Thyroid gland (tissue), 4 donors: Measurements from ENCODE around the gene CNBD2. TPM values are rescaled to one million over a fixed set of nuclear protein-coding genes. Genes with fewer than 3 reads are reported as not detected.

Source experiments
- DNase-seq, 2 donors: peaks; one replicate each; pipeline ENCODE4 v3.0.0-alpha.2; 2019
- H3K27ac ChIP-seq, 3 donors: fragments of 200-600 bp; sonication (generic); 1 replicate in 2 of 3; 2 replicates in 1 of 3; pipeline ENCODE4 v1.5.1; 2016 to 2019; ENCODE audit warnings: mild to moderate bottlenecking in 1 of 3, moderate library complexity in 1 of 3
- H3K27me3 ChIP-seq: fragments of 200-600 bp; sonication (generic); one replicate; pipeline ENCODE4 v1.5.1; 2019
- H3K36me3 ChIP-seq, 2 donors: fragments of 200-600 bp; sonication (generic); one replicate each; pipeline ENCODE4 v1.5.1; 2016 to 2019
- H3K4me1 ChIP-seq, 2 donors: fragments of 200-600 bp; sonication (generic); one replicate each; pipeline ENCODE4 v1.5.1; 2017 to 2019
- H3K4me3 ChIP-seq, 3 donors: fragments of 200-600 bp; sonication (generic); replicated peaks in 1 of 3; 1 replicate in 2 of 3; 2 replicates in 1 of 3; pipeline ENCODE4 v1.5.1; 2016; ENCODE audit warnings: mild to moderate bottlenecking in 1 of 3
- H3K9me3 ChIP-seq: fragments of 200-600 bp; sonication (generic); one replicate; pipeline ENCODE4 v1.5.1; 2017
- CTCF ChIP-seq, 6 experiments: fragments of 200-600 bp in 3 of 6; fragments of 450-650 bp in 3 of 6; sonication (generic) in 3 of 6; IDR thresholded peaks; one replicate each; pipeline ENCODE4 v1.5.1; 2016 to 2019; ENCODE audit warnings: antibody characterized with exemption in 6 of 6, mild to moderate bottlenecking in 2 of 6, inconsistent platforms in 1 of 6, moderate library complexity in 1 of 6
- POLR2A ChIP-seq, 2 donors: fragments of 450-650 bp; IDR thresholded peaks; one replicate each; pipeline ENCODE4 v1.6.1; 2017; ENCODE audit warnings: antibody characterized with exemption in 2 of 2, mild to moderate bottlenecking in 2 of 2, moderate library complexity in 1 of 2
- WGBS, 2 donors: methylation state at CpG; one replicate each; pipeline ENCODE4 v1.1.5; 2017; 5-methylcytosine and 5-hydroxymethylcytosine counted together
- intact Hi-C: fragments of 100-400 bp; cut with DNase I; formaldehyde crosslinking; loops from one replicate; pipeline ENCODE4 v1.15.1; 2023
- total RNA-seq, 4 donors: library from RNA; depleted of rRNA; stranded (reverse); fragments of >200 nt; gene quantifications; one replicate each; pipeline ENCODE4 v1.2.3, GENCODE V29; 2016

CNBD2 gene
- total RNA-seq, 4 donors from 2014 or later, result 3.0 to 4.5 (median 3.8) TPM

DNA sequence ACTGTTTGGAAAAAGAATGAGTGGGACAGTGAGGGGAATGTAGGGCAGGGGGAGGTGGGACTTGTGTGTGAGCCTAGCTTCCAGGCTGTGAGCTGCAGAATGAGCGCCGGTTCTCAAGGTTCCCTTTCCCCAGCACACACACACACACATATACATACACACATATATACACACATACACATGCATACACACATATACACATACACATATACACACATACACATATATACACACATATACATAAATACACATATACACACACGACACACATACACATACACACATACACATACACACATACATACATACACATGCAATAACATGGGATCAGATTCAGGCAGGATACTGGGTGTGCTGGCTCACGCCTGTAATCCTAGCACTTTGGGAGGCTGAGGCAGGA, 66.5 kb downstream of the CNBD2 start:
- H3K27ac ChIP-seq, result no peak overlapping the region
- H3K36me3 ChIP-seq, result no peaks in the 10 kb centered on the region
- WGBS, 2 donors, result 93 to 98% methylated on average over 4 of the region's 4 CpGs
- no peak overlapping the region for H3K4me3 ChIP-seq
- DNase-seq, result no peak
- intact Hi-C loops, result no loop called here
- H3K4me1 ChIP-seq, result no peaks in the 10 kb centered on the region
- TF ChIP-seq CTCF (IDR thresholded peaks at IDR 0.05) (no peak), POLR2A (IDR thresholded peaks at IDR 0.05) (no peak)
- H3K27me3 ChIP-seq, result no peaks in the 10 kb centered on the region
- no peaks in the 10 kb centered on the region for H3K9me3 ChIP-seq

GRCh38 chr20:36035745-36036144, 67.4 kb downstream of the CNBD2 start:
- no peak for DNase-seq
- TF ChIP-seq CTCF (IDR thresholded peaks at IDR 0.05), result no peak
- TF ChIP-seq POLR2A (IDR thresholded peaks at IDR 0.05), result no peak
- Histone ChIP-seq H3K4me1 (no peaks in the 10 kb centered on the region), H3K27me3 (no peaks in the 10 kb centered on the region), H3K27ac (no peak overlapping the region), H3K4me3 (no peak overlapping the region), H3K9me3 (no peaks in the 10 kb centered on the region), H3K36me3 (no peaks in the 10 kb centered on the region)
- 44 to 66% methylated on average over 2 of the region's 2 CpGs for WGBS, 2 donors
- intact Hi-C loops, result no loop called here

DNA sequence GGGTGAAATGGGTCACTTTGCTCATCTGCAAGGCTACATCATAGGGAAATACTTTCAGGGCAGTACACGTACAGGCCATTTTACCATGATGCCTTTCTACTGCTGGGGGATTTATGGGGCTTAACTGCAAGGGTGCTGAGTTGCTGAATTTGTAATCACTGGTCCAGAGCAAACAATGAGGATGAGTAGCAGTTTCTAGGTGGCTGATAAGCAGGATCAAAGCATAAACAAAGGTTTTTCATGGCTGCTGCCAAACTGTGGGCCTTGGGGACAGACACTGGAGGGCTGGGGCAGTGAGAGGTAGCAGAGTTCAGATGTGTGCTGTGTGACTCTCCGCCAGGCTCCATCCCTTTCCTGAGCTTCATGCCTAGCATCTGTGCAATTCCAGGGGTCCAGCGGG, 68.3 kb downstream of the CNBD2 start:
- no peak for DNase-seq
- no peaks in the 10 kb centered on the region for H3K4me1 ChIP-seq
- no peak for TF ChIP-seq POLR2A (IDR thresholded peaks at IDR 0.05)
- TF ChIP-seq CTCF (IDR thresholded peaks at IDR 0.05), result no peak
- WGBS, 2 donors, result 88 to 96% methylated on average over 3 of the region's 3 CpGs
- no peaks in the 10 kb centered on the region for H3K9me3 ChIP-seq
- H3K4me3 ChIP-seq, result no peak overlapping the region
- H3K27ac ChIP-seq, result no peak overlapping the region
- intact Hi-C loops, result no loop called here
- no peaks in the 10 kb centered on the region for H3K27me3 ChIP-seq
- H3K36me3 ChIP-seq, result no peaks in the 10 kb centered on the region

DNA sequence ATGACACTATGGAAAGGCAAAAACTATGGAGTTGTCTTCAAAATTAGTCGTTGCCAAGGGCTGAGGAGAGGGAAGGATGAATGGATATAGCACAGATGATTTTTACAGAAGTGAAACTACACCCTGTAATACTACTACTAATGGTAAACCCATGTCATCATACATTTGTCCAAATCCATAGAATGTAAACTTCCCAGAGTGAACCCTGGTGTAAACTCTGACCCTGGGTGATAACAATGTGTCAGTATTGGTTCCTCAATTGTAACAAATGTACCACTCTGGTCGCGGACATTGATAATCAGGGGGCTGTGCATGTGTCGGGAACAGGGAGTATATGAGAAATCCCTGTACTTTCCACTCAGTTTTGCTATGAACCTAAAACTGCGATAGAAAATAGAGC, 72.2 kb downstream of the CNBD2 start:
- DNase-seq, result no peak
- no peaks in the 10 kb centered on the region for H3K4me1 ChIP-seq
- 93 to 95% methylated on average over 5 of the region's 5 CpGs for WGBS, 2 donors
- no peak overlapping the region for H3K4me3 ChIP-seq
- H3K9me3 ChIP-seq, result no peaks in the 10 kb centered on the region
- intact Hi-C loops, result no loop called here
- TF ChIP-seq CTCF (IDR thresholded peaks at IDR 0.05) (no peak), POLR2A (IDR thresholded peaks at IDR 0.05) (no peak)
- no peaks in the 10 kb centered on the region for H3K27me3 ChIP-seq
- no peaks in the 10 kb centered on the region for H3K36me3 ChIP-seq
- H3K27ac ChIP-seq, result no peak overlapping the region

DNA sequence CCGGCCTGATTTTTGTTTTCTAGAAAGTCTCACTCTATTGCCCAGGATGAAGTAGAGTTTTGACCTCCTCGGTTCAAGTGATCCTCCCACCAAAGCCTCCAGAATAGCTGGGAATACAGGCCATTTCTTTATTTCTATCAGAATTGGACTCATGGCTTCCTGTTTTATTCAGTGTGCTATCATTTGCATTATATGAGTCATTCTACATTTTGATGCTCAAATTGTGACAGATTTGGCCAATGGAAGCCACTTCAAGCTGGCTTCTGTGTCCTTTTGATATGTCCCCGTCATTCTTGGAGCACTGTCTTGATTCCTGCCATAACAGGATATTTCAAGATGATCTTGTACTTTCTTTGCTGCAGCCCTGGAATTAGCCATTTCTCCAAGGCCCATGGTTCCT, 75.1 kb downstream of the CNBD2 start:
- Histone ChIP-seq H3K4me1 (peaks cover 4 to 15% of the 10 kb centered on the region in 2 donors), H3K36me3 (no peaks in the 10 kb centered on the region), H3K27me3 (no peaks in the 10 kb centered on the region), H3K4me3 (no peak overlapping the region), H3K27ac (no peak overlapping the region), H3K9me3 (no peaks in the 10 kb centered on the region)
- intact Hi-C loops, result no loop called here
- WGBS, 2 donors, result 94 to 95% methylated on average over 3 of the region's 3 CpGs
- TF ChIP-seq CTCF (IDR thresholded peaks at IDR 0.05), result no peak
- TF ChIP-seq POLR2A (IDR thresholded peaks at IDR 0.05), result no peak
- DNase-seq, result no peak
